ENCODE measurements around the gene XPR1. TPM values are rescaled to one million over a fixed set of nuclear protein-coding genes. Genes with fewer than 3 reads are reported as not detected.

XPR1 gene
- total RNA-seq, 1 experiment from 2014 or later = 36.1 TPM

DNA sequence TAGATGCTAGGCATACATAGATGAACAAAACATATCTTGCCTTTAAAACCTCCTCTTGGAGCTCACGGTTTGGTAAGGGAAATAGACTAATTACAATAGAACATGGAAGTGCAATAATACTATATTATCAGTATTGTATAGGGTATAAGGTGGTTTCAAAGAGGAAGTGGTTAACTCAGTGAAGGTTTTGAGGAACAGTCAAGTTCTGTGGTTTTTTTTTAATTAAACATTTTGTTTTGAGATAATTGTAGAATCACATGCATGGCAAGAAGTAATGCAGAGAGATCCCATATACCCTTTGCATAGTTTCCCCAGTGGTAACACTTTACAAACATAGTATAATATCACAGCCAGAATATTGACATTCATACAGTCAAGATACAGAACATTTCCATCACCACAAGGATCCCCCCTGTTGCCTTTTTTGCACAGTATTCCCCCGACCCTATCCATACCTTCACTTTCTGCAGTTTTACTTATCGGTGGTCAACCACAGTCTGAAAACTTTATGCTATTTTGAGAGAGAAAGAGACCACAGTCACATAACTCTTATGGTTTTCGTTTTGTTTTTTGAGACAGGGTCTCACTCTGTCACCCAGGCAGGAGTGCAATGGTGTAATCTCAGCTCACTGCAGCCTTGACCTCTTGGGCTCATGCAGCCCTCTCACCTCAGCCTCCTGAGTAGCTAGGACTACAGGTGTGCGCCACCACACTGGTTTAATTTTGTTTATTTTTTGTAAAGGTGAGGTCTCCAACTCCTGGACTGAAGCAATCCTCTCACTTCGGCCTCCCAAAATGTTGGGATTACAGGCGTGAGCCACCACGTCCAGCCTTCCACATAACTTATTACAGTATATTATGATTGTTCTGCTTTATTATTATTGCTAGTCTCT is 220.4 kb downstream of the XPR1 start:
- no peaks in the 10 kb centered on the region for H3K36me3 ChIP-seq (ENCODE audit: control insufficient read depth, insufficient read depth, low read length)
- no peak overlapping the region for H3K27ac ChIP-seq (ENCODE audit: low read length)
- ATAC-seq = no peak
- no peak for DNase-seq (ENCODE audit: low read depth, low spot score)
- no peaks in the 10 kb centered on the region for H3K4me1 ChIP-seq (ENCODE audit: control insufficient read depth, insufficient read depth, low read length)
- no peak overlapping the region for H3K4me3 ChIP-seq (ENCODE audit: low read depth in 2 of 2, low read length in 2 of 2)
- TF ChIP-seq SIN3A (IDR thresholded peaks at IDR 0.05; ENCODE audit: borderline replicate concordance, insufficient read depth, low read depth, low read length) = no peak
- TF ChIP-seq, protein P1, sequence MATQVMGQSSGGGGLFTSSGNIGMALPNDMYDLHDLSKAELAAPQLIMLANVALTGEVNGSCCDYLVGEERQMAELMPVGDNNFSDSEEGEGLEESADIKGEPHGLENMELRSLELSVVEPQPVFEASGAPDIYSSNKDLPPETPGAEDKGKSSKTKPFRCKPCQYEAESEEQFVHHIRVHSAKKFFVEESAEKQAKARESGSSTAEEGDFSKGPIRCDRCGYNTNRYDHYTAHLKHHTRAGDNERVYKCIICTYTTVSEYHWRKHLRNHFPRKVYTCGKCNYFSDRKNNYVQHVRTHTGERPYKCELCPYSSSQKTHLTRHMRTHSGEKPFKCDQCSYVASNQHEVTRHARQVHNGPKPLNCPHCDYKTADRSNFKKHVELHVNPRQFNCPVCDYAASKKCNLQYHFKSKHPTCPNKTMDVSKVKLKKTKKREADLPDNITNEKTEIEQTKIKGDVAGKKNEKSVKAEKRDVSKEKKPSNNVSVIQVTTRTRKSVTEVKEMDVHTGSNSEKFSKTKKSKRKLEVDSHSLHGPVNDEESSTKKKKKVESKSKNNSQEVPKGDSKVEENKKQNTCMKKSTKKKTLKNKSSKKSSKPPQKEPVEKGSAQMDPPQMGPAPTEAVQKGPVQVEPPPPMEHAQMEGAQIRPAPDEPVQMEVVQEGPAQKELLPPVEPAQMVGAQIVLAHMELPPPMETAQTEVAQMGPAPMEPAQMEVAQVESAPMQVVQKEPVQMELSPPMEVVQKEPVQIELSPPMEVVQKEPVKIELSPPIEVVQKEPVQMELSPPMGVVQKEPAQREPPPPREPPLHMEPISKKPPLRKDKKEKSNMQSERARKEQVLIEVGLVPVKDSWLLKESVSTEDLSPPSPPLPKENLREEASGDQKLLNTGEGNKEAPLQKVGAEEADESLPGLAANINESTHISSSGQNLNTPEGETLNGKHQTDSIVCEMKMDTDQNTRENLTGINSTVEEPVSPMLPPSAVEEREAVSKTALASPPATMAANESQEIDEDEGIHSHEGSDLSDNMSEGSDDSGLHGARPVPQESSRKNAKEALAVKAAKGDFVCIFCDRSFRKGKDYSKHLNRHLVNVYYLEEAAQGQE (IDR thresholded peaks at IDR 0.05; ENCODE audit: insufficient read depth in 1 of 2, low read depth in 2 of 2, low read length in 1 of 2) = no peak
- TF ChIP-seq POLR2AphosphoS5 (IDR thresholded peaks at IDR 0.05; ENCODE audit: low read depth, low read length) = no peak
- ChIA-PET CTCF (no interaction called here), POLR2A (no interaction called here)
- intact Hi-C loops (cut with micrococcal nuclease; ENCODE audit: unreplicated experiment) = no loop called here
- in situ Hi-C loops (cut with HindIII; ENCODE audit: low pct_unique_long_range_greater_than_20kb, low sequenced_read_pairs) = no loop called here
- H3K27me3 ChIP-seq (ENCODE audit: control insufficient read depth, insufficient read depth, low read length) = no peaks in the 10 kb centered on the region
- H3K9me3 ChIP-seq (ENCODE audit: control insufficient read depth, insufficient read depth, low read depth, low read length) = no peaks in the 10 kb centered on the region
- BruUV-seq (replicated peaks) = no TSS peak

GRCh38 chr1:180854001-180854400 is 222.2 kb downstream of the XPR1 start:
- in situ Hi-C loops (cut with HindIII; ENCODE audit: low pct_unique_long_range_greater_than_20kb, low sequenced_read_pairs) (no loop called here), intact Hi-C loops (cut with micrococcal nuclease; ENCODE audit: unreplicated experiment) (no loop called here)
- Histone ChIP-seq H3K4me1 (ENCODE audit: control insufficient read depth, insufficient read depth, low read length) (no peaks in the 10 kb centered on the region), H3K27me3 (ENCODE audit: control insufficient read depth, insufficient read depth, low read length) (no peaks in the 10 kb centered on the region), H3K36me3 (ENCODE audit: control insufficient read depth, insufficient read depth, low read length) (no peaks in the 10 kb centered on the region), H3K4me3 (ENCODE audit: low read depth in 2 of 2, low read length in 2 of 2) (no peak overlapping the region), H3K9me3 (ENCODE audit: control insufficient read depth, insufficient read depth, low read depth, low read length) (no peaks in the 10 kb centered on the region), H3K27ac (ENCODE audit: low read length) (no peak overlapping the region)
- ChIA-PET POLR2A (no interaction called here), CTCF (interaction anchor here (0.6 kb wide), 1 partner anchor 338 kb away, joined by 5 read pairs; no protein-coding TSS in a partner anchor)
- TSS peak; percentile 7 for BruUV-seq (replicated peaks)
- TF ChIP-seq SIN3A (IDR thresholded peaks at IDR 0.05; ENCODE audit: borderline replicate concordance, insufficient read depth, low read depth, low read length) = no peak
- no peak for TF ChIP-seq TCF7L2 (IDR thresholded peaks at IDR 0.05; ENCODE audit: low read depth, low read length)
- TF ChIP-seq, protein P1 (IDR thresholded peaks at IDR 0.05; ENCODE audit: insufficient read depth in 1 of 2, low read depth in 2 of 2, low read length in 1 of 2) = no peak
- TF ChIP-seq POLR2AphosphoS5 (IDR thresholded peaks at IDR 0.05; ENCODE audit: low read depth, low read length) = no peak
- TF ChIP-seq, protein P2, sequence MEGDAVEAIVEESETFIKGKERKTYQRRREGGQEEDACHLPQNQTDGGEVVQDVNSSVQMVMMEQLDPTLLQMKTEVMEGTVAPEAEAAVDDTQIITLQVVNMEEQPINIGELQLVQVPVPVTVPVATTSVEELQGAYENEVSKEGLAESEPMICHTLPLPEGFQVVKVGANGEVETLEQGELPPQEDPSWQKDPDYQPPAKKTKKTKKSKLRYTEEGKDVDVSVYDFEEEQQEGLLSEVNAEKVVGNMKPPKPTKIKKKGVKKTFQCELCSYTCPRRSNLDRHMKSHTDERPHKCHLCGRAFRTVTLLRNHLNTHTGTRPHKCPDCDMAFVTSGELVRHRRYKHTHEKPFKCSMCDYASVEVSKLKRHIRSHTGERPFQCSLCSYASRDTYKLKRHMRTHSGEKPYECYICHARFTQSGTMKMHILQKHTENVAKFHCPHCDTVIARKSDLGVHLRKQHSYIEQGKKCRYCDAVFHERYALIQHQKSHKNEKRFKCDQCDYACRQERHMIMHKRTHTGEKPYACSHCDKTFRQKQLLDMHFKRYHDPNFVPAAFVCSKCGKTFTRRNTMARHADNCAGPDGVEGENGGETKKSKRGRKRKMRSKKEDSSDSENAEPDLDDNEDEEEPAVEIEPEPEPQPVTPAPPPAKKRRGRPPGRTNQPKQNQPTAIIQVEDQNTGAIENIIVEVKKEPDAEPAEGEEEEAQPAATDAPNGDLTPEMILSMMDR (IDR thresholded peaks at IDR 0.05) = no peak
- DNase-seq (ENCODE audit: low read depth, low spot score) = no peak
- ATAC-seq = no peak
